Stimulated activated naive CD8-positive, alpha-beta T cell treated with anti-CD3 and anti-CD28 coated beads, Interleukin-15, Interleukin-2, amounts not matched to agents 100 ng/mL and 50 ng/mL, for 24 hours (primary cell): ENCODE measurements around the gene GDI1.

Experiments
- H3K27ac Mint-ChIP-seq: one replicate; pipeline ENCODE4 v1.8.0; 2021; ENCODE audit warnings: mild to moderate bottlenecking, mixed read lengths
- H3K27me3 Mint-ChIP-seq: one replicate; pipeline ENCODE4 v1.8.0; 2021; ENCODE audit warnings: mixed read lengths
- H3K36me3 Mint-ChIP-seq: one replicate; pipeline ENCODE4 v1.8.0; 2021; ENCODE audit warnings: low read depth, mixed read lengths
- H3K4me1 Mint-ChIP-seq: one replicate; pipeline ENCODE4 v1.8.0; 2021; ENCODE audit warnings: low read depth, mixed read lengths
- H3K4me3 Mint-ChIP-seq: one replicate; pipeline ENCODE4 v1.8.0; 2021; ENCODE audit warnings: mild to moderate bottlenecking, mixed read lengths
- H3K9me3 Mint-ChIP-seq: one replicate; pipeline ENCODE4 v1.8.0; 2021; ENCODE audit warnings: mixed read lengths

Gene GDI1

GRCh38 chrX:154471839-154472684, 35.1 kb downstream of the GDI1 start:
- Mint-ChIP-seq H3K27ac (no peak overlapping the region), H3K9me3 (no peaks in the 10 kb centered on the region), H3K4me1 (peaks cover 4% of the 10 kb centered on the region), H3K27me3 (no peaks in the 10 kb centered on the region), H3K36me3 (peaks cover 5% of the 10 kb centered on the region), H3K4me3 (no peak overlapping the region)

GRCh38 chrX:154472685-154473632, 36.0 kb downstream of the GDI1 start:
- H3K4me1 Mint-ChIP-seq: peaks cover 10% of the 10 kb centered on the region
- peaks cover 5% of the 10 kb centered on the region for H3K36me3 Mint-ChIP-seq
- no peak overlapping the region for H3K4me3 Mint-ChIP-seq
- no peaks in the 10 kb centered on the region for H3K27me3 Mint-ChIP-seq
- peak overlapping the region; percentile 45 for H3K27ac Mint-ChIP-seq
- no peaks in the 10 kb centered on the region for H3K9me3 Mint-ChIP-seq

GRCh38 chrX:154473683-154474082, 36.7 kb downstream of the GDI1 start:
- H3K4me1 Mint-ChIP-seq: peaks cover 14% of the 10 kb centered on the region
- H3K27ac Mint-ChIP-seq: no peak overlapping the region
- no peaks in the 10 kb centered on the region for H3K27me3 Mint-ChIP-seq
- H3K36me3 Mint-ChIP-seq: peaks cover 5% of the 10 kb centered on the region
- no peak overlapping the region for H3K4me3 Mint-ChIP-seq
- H3K9me3 Mint-ChIP-seq: no peaks in the 10 kb centered on the region

GRCh38 chrX:154476821-154477220, 39.9 kb downstream of the GDI1 start:
- H3K4me3 Mint-ChIP-seq: no peak overlapping the region
- H3K4me1 Mint-ChIP-seq: peaks cover 20% of the 10 kb centered on the region
- H3K36me3 Mint-ChIP-seq: peaks cover 5% of the 10 kb centered on the region
- no peak overlapping the region for H3K27ac Mint-ChIP-seq
- H3K27me3 Mint-ChIP-seq: no peaks in the 10 kb centered on the region
- H3K9me3 Mint-ChIP-seq: no peaks in the 10 kb centered on the region

- Mint-ChIP-seq H3K4me1 (peaks cover 20% of the 10 kb centered on the region), H3K36me3 (peaks cover 5% of the 10 kb centered on the region), H3K27me3 (no peaks in the 10 kb centered on the region), H3K4me3 (peak overlapping the region; percentile 86), H3K27ac (peak overlapping the region; percentile 55), H3K9me3 (no peaks in the 10 kb centered on the region)
Measured at GRCh38 chrX:154477891-154478477, 41.0 kb downstream of the GDI1 start.

- H3K4me3 Mint-ChIP-seq: peak within 1 kb of the TSS; percentile 86
- no peaks in the 10 kb centered on the region for H3K27me3 Mint-ChIP-seq
- H3K27ac Mint-ChIP-seq: peak within 1 kb of the TSS; percentile 94
- peaks cover 26% of the 10 kb centered on the region for H3K4me1 Mint-ChIP-seq
- H3K36me3 Mint-ChIP-seq: peaks cover 12% of the 10 kb centered on the region
- no peaks in the 10 kb centered on the region for H3K9me3 Mint-ChIP-seq
Measured at GRCh38 chrX:154478728-154479622, 42.0 kb downstream of the GDI1 start, which contains the start of gene LAGE3. Gene LAGE3 (minus strand): TSS chrX:154479281. CDS start chrX:154478915, 366 bp downstream.

GRCh38 chrX:154481195-154481594, 44.2 kb downstream of the GDI1 start:
- Mint-ChIP-seq H3K27me3 (no peaks in the 10 kb centered on the region), H3K4me3 (no peak overlapping the region), H3K36me3 (peaks cover 9% of the 10 kb centered on the region), H3K9me3 (no peaks in the 10 kb centered on the region), H3K4me1 (peaks cover 28% of the 10 kb centered on the region), H3K27ac (no peak overlapping the region)

GRCh38 chrX:154481911-154482601, 45.1 kb downstream of the GDI1 start:
- H3K4me3 Mint-ChIP-seq: no peak overlapping the region
- no peak overlapping the region for H3K27ac Mint-ChIP-seq
- H3K4me1 Mint-ChIP-seq: peaks cover 30% of the 10 kb centered on the region
- peaks cover 9% of the 10 kb centered on the region for H3K36me3 Mint-ChIP-seq
- H3K27me3 Mint-ChIP-seq: no peaks in the 10 kb centered on the region
- H3K9me3 Mint-ChIP-seq: no peaks in the 10 kb centered on the region

- Mint-ChIP-seq H3K36me3 (peaks cover 9% of the 10 kb centered on the region), H3K4me1 (peaks cover 29% of the 10 kb centered on the region), H3K4me3 (no peak overlapping the region), H3K27me3 (no peaks in the 10 kb centered on the region), H3K9me3 (no peaks in the 10 kb centered on the region), H3K27ac (no peak overlapping the region)
Measured at GRCh38 chrX:154482786-154483185, 45.8 kb downstream of the GDI1 start.

- H3K36me3 Mint-ChIP-seq: peaks cover 14% of the 10 kb centered on the region
- peaks cover 29% of the 10 kb centered on the region for H3K4me1 Mint-ChIP-seq
- no peaks in the 10 kb centered on the region for H3K9me3 Mint-ChIP-seq
- H3K27ac Mint-ChIP-seq: peak overlapping the region; percentile 37
- H3K27me3 Mint-ChIP-seq: no peaks in the 10 kb centered on the region
- H3K4me3 Mint-ChIP-seq: no peak overlapping the region
Measured at GRCh38 chrX:154483325-154483724, 46.4 kb downstream of the GDI1 start.

- peaks cover 14% of the 10 kb centered on the region for H3K36me3 Mint-ChIP-seq
- peak overlapping the region; percentile 40 for H3K27ac Mint-ChIP-seq
Measured at GRCh38 chrX:154484255-154485149, 47.5 kb downstream of the GDI1 start.

GRCh38 chrX:154485150-154486051, 48.4 kb downstream of the GDI1 start:
- Mint-ChIP-seq H3K4me3 (peak overlapping the region; percentile 71), H3K27ac (peak overlapping the region; percentile 31), H3K9me3 (no peaks in the 10 kb centered on the region), H3K4me1 (peaks cover 36% of the 10 kb centered on the region), H3K27me3 (no peaks in the 10 kb centered on the region), H3K36me3 (peaks cover 14% of the 10 kb centered on the region)

More at GRCh38 chrX:154484255-154485149, 47.5 kb downstream of the GDI1 start:
- Mint-ChIP-seq H3K4me3 (peak overlapping the region; percentile 71), H3K27me3 (no peaks in the 10 kb centered on the region), H3K4me1 (peaks cover 35% of the 10 kb centered on the region), H3K9me3 (no peaks in the 10 kb centered on the region)
